Stimulated activated memory B cell treated with anti-CD40 and anti-IgM and Interleukin-4, amounts not matched to agents 10 μg/mL and 1 μg/mL and 100 μg/mL, for 72 hours (primary cell): Measurements from ENCODE around the gene EMP1.

Source experiments
- ATAC-seq: fragments of 150-1000 bp; cut with Tn5 transposase; 2 replicates; pipeline ENCODE4 v1.10.0; 2021
- H3K27ac Mint-ChIP-seq: one replicate; pipeline ENCODE4 v1.8.0; 2022; ENCODE audit warnings: mild to moderate bottlenecking, mixed read lengths
- H3K27me3 Mint-ChIP-seq: one replicate; pipeline ENCODE4 v1.8.0; 2022; ENCODE audit warnings: mixed read lengths
- H3K36me3 Mint-ChIP-seq: one replicate; pipeline ENCODE4 v1.8.0; 2022; ENCODE audit warnings: mixed read lengths
- H3K4me1 Mint-ChIP-seq: one replicate; pipeline ENCODE4 v1.8.0; 2022; ENCODE audit warnings: mixed read lengths
- H3K4me3 Mint-ChIP-seq: one replicate; pipeline ENCODE4 v1.8.0; 2022; ENCODE audit warnings: mild to moderate bottlenecking, moderate library complexity, mixed read lengths
- H3K9me3 Mint-ChIP-seq: one replicate; pipeline ENCODE4 v1.8.0; 2022; ENCODE audit warnings: mixed read lengths

EMP1 gene

GRCh38 chr12:13181375-13182070 lies 15.0 kb upstream of the EMP1 start:
- Mint-ChIP-seq H3K9me3 (no peaks in the 10 kb centered on the region), H3K36me3 (no peaks in the 10 kb centered on the region), H3K27ac (no peak overlapping the region), H3K4me1 (peaks cover 13% of the 10 kb centered on the region), H3K4me3 (no peak overlapping the region), H3K27me3 (peaks cover 53% of the 10 kb centered on the region)
- ATAC-seq, result no peak

GRCh38 chr12:13182881-13183280 lies 13.6 kb upstream of the EMP1 start:
- ATAC-seq, result no peak
- Mint-ChIP-seq H3K36me3 (no peaks in the 10 kb centered on the region), H3K27me3 (peaks cover 48% of the 10 kb centered on the region), H3K4me3 (no peak overlapping the region), H3K4me1 (peaks cover 13% of the 10 kb centered on the region), H3K9me3 (no peaks in the 10 kb centered on the region), H3K27ac (no peak overlapping the region)

- ATAC-seq, result no peak
- Mint-ChIP-seq H3K4me3 (no peak overlapping the region), H3K4me1 (peaks cover 13% of the 10 kb centered on the region)
Observed at GRCh38 chr12:13183620-13184019, 12.9 kb upstream of the EMP1 start.

GRCh38 chr12:13186302-13186701 lies 10.2 kb upstream of the EMP1 start:
- H3K9me3 Mint-ChIP-seq, result no peaks in the 10 kb centered on the region
- peaks cover 40% of the 10 kb centered on the region for H3K27me3 Mint-ChIP-seq
- no peak for ATAC-seq
- H3K4me1 Mint-ChIP-seq, result no peaks in the 10 kb centered on the region
- no peak overlapping the region for H3K4me3 Mint-ChIP-seq
- H3K27ac Mint-ChIP-seq, result no peak overlapping the region
- H3K36me3 Mint-ChIP-seq, result no peaks in the 10 kb centered on the region

More at GRCh38 chr12:13183620-13184019, 12.9 kb upstream of the EMP1 start:
- Mint-ChIP-seq H3K27me3 (peaks cover 48% of the 10 kb centered on the region), H3K27ac (no peak overlapping the region), H3K9me3 (no peaks in the 10 kb centered on the region), H3K36me3 (no peaks in the 10 kb centered on the region)

- H3K27me3 Mint-ChIP-seq, result peaks cover 40% of the 10 kb centered on the region
- no peak overlapping the region for H3K4me3 Mint-ChIP-seq
- H3K9me3 Mint-ChIP-seq, result no peaks in the 10 kb centered on the region
- no peaks in the 10 kb centered on the region for H3K36me3 Mint-ChIP-seq
- no peaks in the 10 kb centered on the region for H3K4me1 Mint-ChIP-seq
- ATAC-seq, result no peak
- H3K27ac Mint-ChIP-seq, result no peak overlapping the region
Observed at GRCh38 chr12:13187399-13187798, 9.1 kb upstream of the EMP1 start.

GRCh38 chr12:13189264-13189663 lies 7.3 kb upstream of the EMP1 start:
- H3K36me3 Mint-ChIP-seq, result no peaks in the 10 kb centered on the region
- peak; percentile 34 for ATAC-seq
- H3K27me3 Mint-ChIP-seq, result peaks cover 43% of the 10 kb centered on the region
- H3K4me3 Mint-ChIP-seq, result no peak overlapping the region
- H3K9me3 Mint-ChIP-seq, result no peaks in the 10 kb centered on the region
- no peak overlapping the region for H3K27ac Mint-ChIP-seq
- no peaks in the 10 kb centered on the region for H3K4me1 Mint-ChIP-seq

- Mint-ChIP-seq H3K4me1 (no peaks in the 10 kb centered on the region), H3K27ac (no peak overlapping the region), H3K36me3 (no peaks in the 10 kb centered on the region), H3K27me3 (peaks cover 39% of the 10 kb centered on the region), H3K9me3 (no peaks in the 10 kb centered on the region), H3K4me3 (no peak overlapping the region)
- ATAC-seq, result no peak
Observed at GRCh38 chr12:13190275-13190674, 6.3 kb upstream of the EMP1 start.

- peaks cover 22% of the 10 kb centered on the region for H3K4me1 Mint-ChIP-seq
- H3K4me3 Mint-ChIP-seq, result no peak overlapping the region
- H3K27ac Mint-ChIP-seq, result no peak overlapping the region
- H3K9me3 Mint-ChIP-seq, result no peaks in the 10 kb centered on the region
- ATAC-seq, result no peak
- H3K27me3 Mint-ChIP-seq, result peaks cover 46% of the 10 kb centered on the region
- H3K36me3 Mint-ChIP-seq, result no peaks in the 10 kb centered on the region
Observed at GRCh38 chr12:13192719-13193118, 3.8 kb upstream of the EMP1 start.

GRCh38 chr12:13193505-13194231 lies 2.9 kb upstream of the EMP1 start:
- ATAC-seq, result no peak
- Mint-ChIP-seq H3K27me3 (peaks cover 43% of the 10 kb centered on the region), H3K4me3 (no peak overlapping the region), H3K27ac (no peak overlapping the region), H3K4me1 (peaks cover 24% of the 10 kb centered on the region), H3K9me3 (no peaks in the 10 kb centered on the region), H3K36me3 (no peaks in the 10 kb centered on the region)

GRCh38 chr12:13194401-13195110 lies 2.0 kb upstream of the EMP1 start:
- Mint-ChIP-seq H3K27ac (no peak overlapping the region), H3K9me3 (no peaks in the 10 kb centered on the region), H3K27me3 (peaks cover 45% of the 10 kb centered on the region), H3K36me3 (no peaks in the 10 kb centered on the region), H3K4me3 (no peak overlapping the region), H3K4me1 (peaks cover 24% of the 10 kb centered on the region)
- no peak for ATAC-seq

- Mint-ChIP-seq H3K4me3 (no peak overlapping the region), H3K27ac (no peak overlapping the region)
Observed at GRCh38 chr12:13195250-13195649, 1.3 kb upstream of the EMP1 start.

GRCh38 chr12:13195785-13196129 lies 769 bp upstream of the EMP1 start:
- H3K27me3 Mint-ChIP-seq, result peaks cover 51% of the 10 kb centered on the region
- H3K4me3 Mint-ChIP-seq, result no peak overlapping the region
- ATAC-seq, result no peak
- no peaks in the 10 kb centered on the region for H3K9me3 Mint-ChIP-seq
- no peaks in the 10 kb centered on the region for H3K36me3 Mint-ChIP-seq
- H3K27ac Mint-ChIP-seq, result peak overlapping the region; percentile 5
- H3K4me1 Mint-ChIP-seq, result peaks cover 24% of the 10 kb centered on the region

More at GRCh38 chr12:13195250-13195649, 1.3 kb upstream of the EMP1 start:
- no peaks in the 10 kb centered on the region for H3K36me3 Mint-ChIP-seq
- no peak for ATAC-seq
- H3K4me1 Mint-ChIP-seq, result peaks cover 24% of the 10 kb centered on the region
- no peaks in the 10 kb centered on the region for H3K9me3 Mint-ChIP-seq
- peaks cover 51% of the 10 kb centered on the region for H3K27me3 Mint-ChIP-seq

GRCh38 chr12:13197032-13197431 lies 506 bp downstream of the EMP1 start:
- Mint-ChIP-seq H3K9me3 (no peaks in the 10 kb centered on the region), H3K27me3 (peaks cover 54% of the 10 kb centered on the region), H3K4me3 (peak overlapping the region; percentile 40), H3K27ac (peak overlapping the region; percentile 5), H3K4me1 (peaks cover 24% of the 10 kb centered on the region), H3K36me3 (no peaks in the 10 kb centered on the region)
- no peak for ATAC-seq

- Mint-ChIP-seq H3K4me3 (no peak overlapping the region), H3K4me1 (peaks cover 24% of the 10 kb centered on the region), H3K27ac (no peak overlapping the region), H3K9me3 (no peaks in the 10 kb centered on the region), H3K36me3 (no peaks in the 10 kb centered on the region), H3K27me3 (peaks cover 54% of the 10 kb centered on the region)
- ATAC-seq, result no peak
Observed at GRCh38 chr12:13197526-13198143, 1.1 kb downstream of the EMP1 start.

GRCh38 chr12:13198241-13198640 lies 1.7 kb downstream of the EMP1 start:
- Mint-ChIP-seq H3K4me3 (no peak overlapping the region), H3K36me3 (no peaks in the 10 kb centered on the region), H3K27ac (no peak overlapping the region), H3K9me3 (no peaks in the 10 kb centered on the region), H3K4me1 (peaks cover 24% of the 10 kb centered on the region), H3K27me3 (peaks cover 49% of the 10 kb centered on the region)
- no peak for ATAC-seq
